CD1c-positive myeloid dendritic cell (primary cell): Measurements from ENCODE around the gene CIDEB.

Experiments
- DNase-seq: peaks from one replicate; pipeline ENCODE4 v3.0.0-alpha.2; 2016; ENCODE audit errors: extremely low spot score

CIDEB gene

GRCh38 chr14:24312736-24313507 is 5.1 kb upstream of the CIDEB start:
- DNase-seq, result peak; percentile 91

DNA sequence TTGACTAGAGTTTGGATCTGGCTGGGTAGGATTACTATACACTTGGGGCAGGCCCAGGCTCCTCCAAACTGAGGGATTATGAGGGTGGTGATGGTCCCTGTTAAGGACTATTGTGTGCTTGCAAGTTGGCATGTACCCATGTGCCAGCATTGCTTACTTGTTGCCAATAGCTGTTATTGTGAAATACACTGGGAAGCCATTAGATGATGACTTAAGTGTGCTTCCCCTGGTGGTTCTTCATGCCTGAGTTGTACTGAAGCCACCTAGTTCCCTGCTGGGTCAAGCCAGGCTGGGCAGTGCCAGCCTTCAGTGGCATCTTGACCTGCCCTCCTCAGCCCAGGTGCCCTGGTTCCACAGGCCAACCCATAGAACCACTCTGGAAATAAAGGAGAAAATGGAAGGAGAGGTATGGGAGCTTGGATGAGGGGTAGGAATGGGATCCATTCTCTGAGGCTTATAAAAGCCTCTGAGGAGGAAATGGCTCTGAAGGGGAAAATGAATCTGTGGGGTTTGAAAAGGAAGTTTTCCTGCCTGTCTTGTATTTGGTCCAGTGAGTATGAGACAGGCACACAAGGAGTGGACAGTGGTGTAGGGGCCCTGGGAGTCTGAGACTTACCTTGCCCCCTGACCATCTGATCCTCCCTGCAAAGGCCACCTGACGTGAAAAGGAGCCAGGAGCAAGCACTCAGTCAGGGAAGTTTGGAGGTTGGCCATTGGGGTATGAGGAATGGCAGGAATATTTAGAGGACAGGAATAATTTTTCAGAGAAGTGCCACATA is 4.2 kb upstream of the CIDEB start:
- peak; percentile 63 for DNase-seq

- DNase-seq, result peak; percentile 72
Observed at GRCh38 chr14:24310646-24311604, 3.1 kb upstream of the CIDEB start, which contains the start of gene LTB4R. LTB4R (plus strand) TSS chr14:24311502; CDS start chr14:24315652, 4,150 bp downstream.

DNA sequence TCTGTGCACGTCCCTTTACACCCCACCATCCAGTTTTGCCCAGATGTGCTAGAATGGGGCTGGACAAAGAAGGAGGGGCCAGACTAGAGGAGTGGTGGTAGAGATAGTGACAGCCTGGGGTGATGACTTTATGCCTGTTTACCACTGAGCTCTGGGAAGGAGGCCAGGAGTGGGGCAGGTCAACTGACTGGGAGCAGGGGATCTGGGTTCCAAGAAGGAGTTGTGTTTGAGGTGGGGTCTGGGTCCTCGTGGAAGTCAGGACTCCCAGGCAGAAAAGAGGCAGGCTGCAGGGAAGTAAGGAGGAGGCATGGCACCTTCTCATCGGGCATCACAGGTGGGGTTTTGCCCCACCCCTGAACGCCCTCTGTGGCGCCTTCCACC is 2.5 kb upstream of the CIDEB start:
- DNase-seq, result no peak

GRCh38 chr14:24309538-24310264 is 1.9 kb upstream of the CIDEB start, which contains the start of gene LTB4R2:
LTB4R2 (plus strand) TSS chr14:24310140; CDS start chr14:24310665, 525 bp downstream.
- DNase-seq, result no peak

DNA sequence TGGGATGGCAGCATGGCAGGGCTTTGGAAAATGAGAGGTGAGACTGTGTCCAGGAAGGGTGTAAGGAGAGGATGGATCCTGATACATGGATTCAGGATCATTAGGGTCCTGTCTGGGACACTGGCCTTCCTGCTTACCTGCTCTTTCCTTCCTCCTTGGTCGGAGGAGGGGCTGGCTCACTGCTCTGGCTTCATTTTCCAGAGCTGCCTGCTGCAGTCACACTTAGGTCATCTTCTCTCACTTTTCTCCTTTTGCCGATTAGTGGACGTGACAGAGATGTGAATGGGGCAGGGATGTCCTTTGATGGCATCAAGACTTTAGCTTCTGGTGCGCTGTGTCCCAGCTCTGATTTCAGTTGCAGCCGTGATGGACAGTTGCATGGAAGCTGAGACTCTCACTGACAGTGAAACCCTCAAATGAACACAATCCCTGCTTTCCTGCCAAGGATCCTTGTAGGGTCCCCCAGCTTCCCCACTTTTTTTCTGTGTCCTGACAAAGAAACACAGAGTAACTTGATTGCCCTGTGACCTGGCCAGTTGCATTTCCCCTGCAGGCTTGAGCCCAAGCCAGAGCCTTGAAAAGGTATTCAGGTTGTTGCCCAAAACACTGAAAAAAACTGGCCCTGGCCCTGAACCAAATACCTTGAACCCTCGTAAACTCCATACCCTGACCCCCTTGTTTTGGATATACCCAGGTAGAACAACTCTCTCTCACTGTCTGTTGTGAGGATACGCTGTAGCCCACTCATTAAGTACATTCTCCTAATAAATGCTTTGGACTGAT is 756 bp upstream of the CIDEB start:
- no peak for DNase-seq

- DNase-seq, result no peak
Observed at GRCh38 chr14:24307156-24307574, 612 bp downstream of the CIDEB start.

GRCh38 chr14:24304019-24304387 is 3.8 kb downstream of the CIDEB start:
- DNase-seq, result no peak

DNA sequence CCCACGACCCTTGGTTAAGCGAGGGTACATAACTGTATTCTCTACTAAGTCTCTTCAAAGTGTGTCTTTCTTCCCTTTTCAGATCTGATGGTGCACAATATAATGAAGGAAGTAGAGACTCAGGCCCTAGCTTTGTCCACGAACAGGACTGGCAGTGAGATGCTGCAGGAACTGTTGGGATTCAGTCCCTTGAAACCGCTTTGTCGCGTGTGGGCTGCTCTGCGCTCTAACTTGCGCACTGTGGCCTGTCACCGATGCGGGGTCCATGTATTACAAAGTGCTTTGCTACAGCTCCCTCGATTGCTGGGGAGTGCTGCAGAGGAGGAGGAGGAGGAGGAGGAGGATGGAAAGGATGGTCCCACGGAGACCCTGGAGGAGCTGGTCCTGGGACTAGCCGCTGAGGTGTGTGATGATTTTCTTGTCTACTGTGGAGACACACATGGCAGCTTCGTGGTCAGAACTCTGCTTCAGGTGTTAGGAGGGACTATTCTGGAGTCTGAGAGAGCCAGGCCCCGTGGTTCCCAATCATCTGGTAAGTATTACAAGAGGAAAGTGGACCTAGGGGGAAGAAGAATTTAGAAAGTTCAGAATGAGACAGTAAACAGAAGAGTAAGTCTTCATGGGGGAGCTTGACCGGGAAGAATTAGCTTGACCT is 7.3 kb downstream of the CIDEB start:
- peak; percentile 39 for DNase-seq

GRCh38 chr14:24299255-24300191 is 8.3 kb downstream of the CIDEB start, which contains the start of the genes DHRS1 and NOP9:
DHRS1 (minus strand) TSS chr14:24299780; CDS start chr14:24299106, 674 bp downstream.
NOP9 (plus strand) TSS chr14:24299850; CDS start chr14:24299955, 105 bp downstream.
- peak; percentile 97 for DNase-seq

DNA sequence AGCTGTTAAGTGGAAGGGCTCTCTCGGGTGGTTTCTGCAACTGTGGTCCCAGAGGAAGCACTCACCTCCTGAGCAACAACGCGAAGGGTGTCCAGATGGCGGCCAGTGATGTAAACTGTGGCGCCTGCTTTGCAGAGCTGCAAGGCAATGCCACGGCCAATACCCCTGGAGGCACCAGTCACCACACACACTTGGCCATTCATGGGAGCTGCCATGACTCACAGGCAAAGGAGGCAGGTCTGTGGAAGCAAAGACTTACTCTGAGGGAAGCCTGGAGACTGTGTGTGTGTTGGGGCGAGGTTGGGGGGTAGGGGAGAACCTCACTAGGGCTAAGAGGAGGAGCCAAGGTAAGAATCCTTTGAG is 8.9 kb downstream of the CIDEB start:
- no peak for DNase-seq

DNA sequence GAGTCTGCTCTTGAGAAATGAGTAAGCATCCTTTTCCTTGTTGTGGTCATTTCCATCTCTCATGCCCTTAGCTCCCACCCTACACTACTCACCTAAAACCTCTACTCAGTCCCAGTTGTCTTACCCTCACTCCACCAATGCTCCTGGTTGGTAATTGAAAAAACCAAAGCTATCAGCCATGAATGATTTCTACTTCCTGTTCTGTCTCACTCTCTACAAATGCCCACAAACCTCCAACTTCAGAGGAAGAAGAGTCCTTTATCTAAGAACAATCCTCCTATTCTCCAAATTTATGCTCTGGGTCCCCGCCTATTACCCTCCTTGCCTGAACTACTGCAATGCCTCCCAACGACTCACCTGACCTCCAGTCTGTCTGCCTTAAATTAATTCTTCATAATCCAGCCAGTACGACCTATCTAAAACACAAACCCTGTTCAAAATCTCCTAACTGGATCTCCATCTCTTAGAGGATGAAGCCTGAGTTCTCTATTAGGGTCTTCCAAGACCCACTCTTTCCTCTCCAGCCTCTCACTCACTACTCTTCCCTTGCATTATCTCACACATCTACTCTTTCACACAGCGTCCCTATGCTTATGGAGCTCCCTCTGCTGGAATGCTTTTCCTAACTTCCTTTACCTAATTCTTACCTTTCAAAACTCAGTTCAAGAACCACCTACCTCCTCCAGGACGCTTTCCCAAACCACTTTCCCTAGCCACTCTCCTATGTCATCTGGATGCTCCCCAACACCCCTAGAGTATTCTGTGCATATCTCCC is 10.4 kb downstream of the CIDEB start:
- no peak for DNase-seq

GRCh38 chr14:24296341-24297157 is 11.2 kb downstream of the CIDEB start:
- peak; percentile 83 for DNase-seq

DNA sequence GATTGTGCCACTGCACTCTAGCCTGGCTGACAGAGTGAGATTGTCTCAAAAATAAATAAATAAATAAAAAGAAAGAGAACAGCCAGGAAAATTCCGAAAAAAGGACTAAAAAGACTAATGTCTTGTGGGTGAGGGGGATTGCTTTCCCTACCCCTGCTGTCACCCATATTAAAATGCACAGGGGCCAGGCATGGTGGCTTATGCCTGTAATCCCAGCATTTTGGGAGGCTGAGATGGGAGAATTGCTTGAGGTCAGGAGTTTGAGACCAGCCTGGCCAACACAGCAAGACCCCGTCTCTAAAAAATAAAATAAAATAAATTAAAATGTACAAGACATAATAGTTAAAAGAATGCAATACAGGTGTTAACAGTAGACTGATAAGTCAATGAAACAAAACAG is 14.3 kb downstream of the CIDEB start:
- no peak for DNase-seq

DNA sequence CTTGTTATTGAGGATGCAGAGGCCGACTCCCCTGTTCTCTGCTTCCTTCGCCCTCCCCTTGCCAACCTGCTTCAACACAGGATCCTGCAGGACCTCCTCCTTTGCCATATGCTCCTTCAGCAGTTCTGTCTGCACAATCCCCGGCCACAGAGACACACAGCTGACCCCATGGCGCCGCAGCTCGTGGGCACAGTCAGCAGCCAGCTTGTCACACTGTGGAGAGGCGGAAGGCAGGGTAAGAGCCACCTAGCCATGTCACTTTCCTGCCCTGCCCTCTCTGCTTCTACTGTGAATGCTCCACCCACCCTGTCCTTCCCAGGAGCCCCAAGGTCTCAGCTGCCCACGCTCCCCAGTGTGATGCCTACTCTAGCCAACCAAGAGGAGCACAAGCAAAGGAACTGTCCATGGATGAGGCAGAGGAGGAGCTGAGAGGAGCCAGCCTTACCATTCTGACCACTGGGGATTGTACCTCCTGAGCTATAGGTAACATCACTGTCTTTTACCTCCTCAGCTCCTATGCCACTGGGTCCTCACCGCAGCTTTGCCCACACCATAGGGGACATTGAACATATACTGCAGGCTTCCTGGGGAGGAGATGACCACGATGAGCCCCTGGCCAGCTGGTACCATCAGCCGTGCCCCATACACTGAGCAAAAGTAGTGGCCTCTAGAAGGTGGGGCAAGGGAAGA is 15.5 kb downstream of the CIDEB start:
- no peak for DNase-seq

- no peak for DNase-seq
Observed at GRCh38 chr14:24291446-24292117, 16.2 kb downstream of the CIDEB start.
